Measurements from ENCODE around the gene KRTAP10-3.
"Not testable (repeated sequence)": the region's sequence is repeated elsewhere in the genome, so short reads cannot be mapped to it uniquely, and the experiment has no call there.

Gene KRTAP10-3

GRCh38 chr21:44558695-44559094 is at the start of gene KRTAP10-3:
Gene KRTAP10-3, minus strand, starts transcription at chr21:44558795. Its CDS starts 80 bp downstream, at chr21:44558715.
- DNase-seq (ENCODE audit: extremely low read depth in 1 of 2, low read depth in 1 of 2): no peak

- DNase-seq (ENCODE audit: extremely low read depth in 1 of 2, low read depth in 1 of 2): no peak
Observed at GRCh38 chr21:44606495-44606894, 47.9 kb upstream of the KRTAP10-3 start.

- DNase-seq (ENCODE audit: extremely low read depth in 1 of 2, low read depth in 1 of 2): no peak
Observed at GRCh38 chr21:44603911-44604310, 45.3 kb upstream of the KRTAP10-3 start.

- DNase-seq (ENCODE audit: extremely low read depth in 1 of 2, low read depth in 1 of 2): no peak
Observed at GRCh38 chr21:44603109-44603875, 44.7 kb upstream of the KRTAP10-3 start.

- DNase-seq (ENCODE audit: extremely low read depth in 1 of 2, low read depth in 1 of 2): no peak
Observed at GRCh38 chr21:44602463-44602850, 43.9 kb upstream of the KRTAP10-3 start.

GRCh38 chr21:44601596-44602462 is 43.2 kb upstream of the KRTAP10-3 start:
- no peak for DNase-seq (ENCODE audit: extremely low read depth in 1 of 2, low read depth in 1 of 2)

- not testable (repeated sequence) for DNase-seq (ENCODE audit: extremely low read depth in 1 of 2, low read depth in 1 of 2)
Observed at GRCh38 chr21:44601091-44601490, 42.5 kb upstream of the KRTAP10-3 start.

- DNase-seq (ENCODE audit: extremely low read depth in 1 of 2, low read depth in 1 of 2): not testable (repeated sequence)
Observed at GRCh38 chr21:44600118-44600978, 41.8 kb upstream of the KRTAP10-3 start, which contains the start of gene KRTAP10-7. Gene KRTAP10-7, plus strand, starts transcription at chr21:44600597. Its CDS starts 25 bp downstream, at chr21:44600622.

- no peak for DNase-seq (ENCODE audit: extremely low read depth in 1 of 2, low read depth in 1 of 2)
Observed at GRCh38 chr21:44599264-44600029, 40.9 kb upstream of the KRTAP10-3 start.

GRCh38 chr21:44598061-44598460 is 39.5 kb upstream of the KRTAP10-3 start:
- DNase-seq (ENCODE audit: extremely low read depth in 1 of 2, low read depth in 1 of 2): no peak

- DNase-seq (ENCODE audit: extremely low read depth in 1 of 2, low read depth in 1 of 2): no peak
Observed at GRCh38 chr21:44596068-44596725, 37.6 kb upstream of the KRTAP10-3 start.

- no peak for DNase-seq (ENCODE audit: extremely low read depth in 1 of 2, low read depth in 1 of 2)
Observed at GRCh38 chr21:44595524-44595923, 36.9 kb upstream of the KRTAP10-3 start.

GRCh38 chr21:44594406-44594916 is 35.9 kb upstream of the KRTAP10-3 start:
- DNase-seq (ENCODE audit: extremely low read depth in 1 of 2, low read depth in 1 of 2): no peak

GRCh38 chr21:44593598-44594405 is 35.2 kb upstream of the KRTAP10-3 start:
- no peak for DNase-seq (ENCODE audit: extremely low read depth in 1 of 2, low read depth in 1 of 2)

GRCh38 chr21:44592446-44593311 is 34.1 kb upstream of the KRTAP10-3 start, which contains the start of gene KRTAP10-6:
Gene KRTAP10-6, minus strand, starts transcription at chr21:44592505. Its CDS starts 21 bp downstream, at chr21:44592484.
- DNase-seq (ENCODE audit: extremely low read depth in 1 of 2, low read depth in 1 of 2): no peak

- not testable (repeated sequence) for DNase-seq (ENCODE audit: extremely low read depth in 1 of 2, low read depth in 1 of 2)
Observed at GRCh38 chr21:44591801-44592130, 33.2 kb upstream of the KRTAP10-3 start.

All from stimulated activated CD8-positive, alpha-beta memory T cell treated with anti-CD3 and anti-CD28 coated beads, Interleukin-7, amount 100 ng/mL, for 48 hours (primary cell).